DMS53 (cell line): Measurements from ENCODE around the gene PLEKHJ1.

Experiments used
- DNase-seq: peaks from one replicate; lab custom pipeline; 2025; lab: John Stamatoyannopoulos, UW

PLEKHJ1 gene

DNA sequence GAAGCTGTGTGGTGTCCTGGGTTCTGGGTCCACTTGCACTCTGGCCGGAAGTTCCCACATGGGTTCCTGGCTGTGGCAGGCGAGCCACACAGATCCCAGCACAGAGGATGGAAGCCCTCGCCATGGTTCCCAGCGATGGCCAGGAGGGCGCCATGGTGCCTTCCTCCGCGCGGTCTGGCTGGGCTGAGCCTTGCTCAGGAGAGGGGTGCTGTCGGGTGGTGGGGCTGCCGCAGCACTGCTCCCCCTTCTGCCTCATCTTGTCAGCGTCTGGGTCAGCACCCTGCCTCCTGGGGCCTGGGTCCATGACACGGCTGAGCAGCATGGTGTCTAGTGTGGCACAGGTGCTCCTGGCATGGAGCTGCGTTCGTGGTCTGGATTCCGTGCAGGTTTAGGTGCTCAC, 38.9 kb downstream of the PLEKHJ1 start:
- DNase-seq = no peak

DNA sequence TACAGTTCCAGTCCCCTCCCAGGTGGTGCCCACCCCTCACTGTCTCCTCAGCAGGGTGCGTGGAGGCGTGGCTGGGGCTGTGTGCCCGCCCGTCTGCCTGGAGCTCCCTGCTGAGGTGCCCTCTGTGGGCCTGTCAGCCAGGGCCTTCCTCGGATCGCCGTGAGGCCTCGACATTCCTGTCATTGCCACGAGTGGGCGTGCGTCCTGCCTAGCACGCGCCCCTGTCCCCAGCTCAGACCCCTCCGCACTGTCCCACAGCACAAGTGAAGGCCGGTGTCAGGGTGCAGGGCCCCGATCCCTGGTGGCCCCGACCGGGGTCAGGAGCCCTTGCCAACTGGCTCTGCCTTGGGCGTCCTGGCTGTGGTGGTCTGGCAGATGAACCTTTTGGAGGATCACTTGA, 40.2 kb downstream of the PLEKHJ1 start:
- DNase-seq = no peak

DNA sequence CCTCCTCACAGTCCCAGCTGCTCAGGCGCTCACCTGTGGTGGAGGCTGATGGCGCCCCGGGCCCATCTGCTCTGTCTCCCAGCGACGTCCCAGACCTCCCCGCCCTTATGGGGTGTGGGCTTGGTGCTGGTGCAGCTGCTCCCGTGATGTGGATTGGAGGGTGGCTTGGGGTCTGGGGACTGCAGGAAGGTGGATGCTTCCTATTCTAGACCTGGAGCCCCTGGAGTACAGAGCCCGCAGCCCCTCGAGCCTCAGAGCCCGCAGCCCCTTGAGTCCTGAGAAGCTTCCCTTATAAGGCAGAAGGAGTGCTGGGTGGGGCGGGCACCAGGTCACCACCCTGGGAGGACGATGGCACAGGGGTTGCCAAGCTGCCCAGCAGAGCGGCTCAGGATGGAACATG, 40.8 kb downstream of the PLEKHJ1 start:
- no peak for DNase-seq

DNA sequence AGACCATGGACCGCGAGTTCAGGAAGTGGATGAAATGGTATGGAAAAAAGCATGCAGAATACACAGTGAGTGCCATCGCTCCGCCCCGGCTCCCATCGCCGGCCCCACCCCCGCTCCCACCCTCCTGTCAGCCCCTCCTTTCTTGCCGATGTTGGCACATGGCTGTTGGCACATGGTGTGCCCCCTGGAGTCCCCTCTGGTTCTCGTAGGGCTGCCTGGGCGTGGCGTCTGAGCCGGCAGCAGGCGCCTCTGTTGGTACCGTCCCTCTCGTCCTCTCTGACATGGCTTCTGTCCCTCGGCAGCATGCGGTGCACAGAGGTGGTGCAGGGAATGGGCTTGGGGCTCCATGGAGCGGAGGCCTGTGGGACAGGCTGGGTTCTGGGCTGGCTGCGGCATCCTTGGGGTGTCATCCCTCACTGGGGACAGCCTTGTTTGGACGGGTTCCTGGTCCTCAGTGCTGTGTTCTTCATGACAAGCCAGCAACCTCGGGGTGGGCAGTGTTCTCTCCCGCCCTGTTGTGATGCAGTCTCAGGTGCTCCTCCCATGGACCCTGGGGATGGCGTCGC, 41.5 kb downstream of the PLEKHJ1 start:
- DNase-seq = no peak

DNA sequence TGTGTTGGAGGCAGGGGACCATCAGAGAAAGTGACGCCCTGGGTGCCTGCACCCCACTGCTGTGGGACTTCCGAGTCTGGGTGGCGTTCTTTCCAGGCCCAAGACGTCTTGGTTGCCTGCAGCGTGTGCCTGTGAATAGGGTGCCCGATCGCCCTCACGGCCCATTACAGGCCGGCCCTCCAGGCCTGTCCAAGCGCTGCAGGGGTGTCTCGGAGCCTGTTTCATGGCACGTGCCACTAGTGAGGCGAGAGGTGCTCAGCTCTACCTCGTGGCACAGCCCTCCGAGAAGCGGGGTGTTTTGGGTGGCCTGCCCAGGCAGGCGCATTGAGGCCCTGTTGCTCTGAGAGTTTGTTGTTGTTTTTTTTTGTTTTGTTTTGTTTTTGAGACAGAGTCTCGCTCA, 42.3 kb downstream of the PLEKHJ1 start:
- no peak for DNase-seq

DNA sequence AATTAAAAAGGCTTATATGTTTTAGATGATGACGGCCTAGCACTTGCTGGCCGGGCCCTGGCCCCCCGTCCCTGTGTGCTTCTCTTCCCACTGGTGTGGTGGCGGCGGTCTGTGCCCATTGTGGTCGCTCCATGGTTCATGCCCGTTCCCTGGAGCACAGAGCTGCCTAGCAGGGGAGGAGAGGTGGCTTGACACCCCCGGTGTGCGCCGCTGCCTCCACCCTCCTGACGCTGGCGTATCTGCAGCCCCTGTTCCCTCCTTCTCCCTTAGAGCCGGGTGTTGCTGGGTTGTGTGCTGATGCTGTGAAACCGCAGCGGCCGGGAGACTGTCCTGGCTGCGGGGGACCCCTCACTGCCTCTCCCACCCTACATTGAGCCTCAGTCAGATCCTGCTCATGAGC, 43.3 kb downstream of the PLEKHJ1 start:
- no peak for DNase-seq

DNA sequence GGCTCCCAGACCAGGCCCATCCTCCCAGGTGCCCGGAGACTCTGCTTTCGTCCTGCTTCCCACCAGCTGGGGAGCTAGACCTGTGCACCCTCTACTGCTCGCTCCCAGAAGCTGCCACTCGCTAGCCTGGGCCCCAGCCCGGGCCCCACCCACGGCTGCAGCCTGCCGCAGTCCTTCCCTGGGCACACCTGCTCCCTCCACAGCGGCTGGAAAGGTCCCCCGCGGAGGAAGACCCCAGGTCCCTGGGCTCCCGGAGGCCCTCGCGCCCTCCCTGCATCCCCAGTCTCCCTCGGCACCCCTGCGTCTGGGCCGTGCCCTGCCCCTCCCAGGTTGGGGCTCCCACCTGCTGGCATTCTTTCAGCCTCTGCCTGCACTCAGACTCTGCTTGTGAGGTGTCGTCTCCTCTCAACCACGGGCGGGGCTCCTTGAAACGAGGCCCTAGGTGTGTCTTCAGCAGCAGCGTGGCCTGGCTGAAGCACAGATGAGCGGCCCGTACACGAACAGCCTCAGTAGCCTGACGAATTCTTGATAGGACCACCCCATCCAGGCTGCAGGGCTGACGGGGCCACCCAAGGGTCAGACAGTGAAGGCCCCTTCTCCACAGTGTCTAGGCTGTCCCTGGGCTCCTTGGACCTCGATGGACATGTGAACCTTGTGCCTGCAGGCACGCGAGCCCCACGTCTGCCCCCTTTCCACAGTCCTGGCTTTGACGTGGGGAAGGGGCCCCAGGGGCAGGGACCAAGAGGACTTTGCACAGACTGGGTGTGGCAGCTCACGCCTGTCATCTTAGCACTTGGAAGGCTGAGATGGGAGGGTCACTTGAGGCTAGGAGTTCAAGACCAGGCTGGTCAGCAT, 44.4 kb downstream of the PLEKHJ1 start:
- no peak for DNase-seq

DNA sequence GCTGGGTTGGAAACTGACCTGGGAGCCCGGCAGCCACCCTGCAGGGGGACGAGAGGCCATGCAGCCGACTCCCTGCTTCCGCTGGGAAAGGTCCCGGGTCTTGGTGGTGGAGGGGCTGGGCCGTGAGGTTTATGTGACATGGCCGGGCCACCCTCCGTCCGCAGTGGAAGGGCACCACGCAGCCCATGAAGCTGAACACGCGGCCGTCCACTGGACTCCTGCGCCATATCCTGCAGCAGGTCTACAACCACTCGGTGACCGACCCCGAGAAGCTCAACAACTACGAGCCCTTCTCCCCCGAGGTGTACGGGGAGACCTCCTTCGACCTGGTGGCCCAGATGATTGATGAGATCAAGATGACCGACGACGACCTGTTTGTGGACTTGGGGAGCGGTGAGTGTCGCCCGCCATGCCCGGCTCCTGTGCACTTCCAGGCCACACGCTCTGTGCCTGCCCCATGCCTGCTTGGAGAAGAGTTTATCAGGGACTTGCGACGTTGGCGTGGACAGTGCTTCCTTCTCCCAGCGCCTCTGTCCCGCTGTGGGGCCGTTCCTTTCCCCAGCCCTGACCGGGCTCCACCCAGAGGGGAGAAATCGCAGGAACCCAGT, 45.2 kb downstream of the PLEKHJ1 start:
- no peak for DNase-seq

DNA sequence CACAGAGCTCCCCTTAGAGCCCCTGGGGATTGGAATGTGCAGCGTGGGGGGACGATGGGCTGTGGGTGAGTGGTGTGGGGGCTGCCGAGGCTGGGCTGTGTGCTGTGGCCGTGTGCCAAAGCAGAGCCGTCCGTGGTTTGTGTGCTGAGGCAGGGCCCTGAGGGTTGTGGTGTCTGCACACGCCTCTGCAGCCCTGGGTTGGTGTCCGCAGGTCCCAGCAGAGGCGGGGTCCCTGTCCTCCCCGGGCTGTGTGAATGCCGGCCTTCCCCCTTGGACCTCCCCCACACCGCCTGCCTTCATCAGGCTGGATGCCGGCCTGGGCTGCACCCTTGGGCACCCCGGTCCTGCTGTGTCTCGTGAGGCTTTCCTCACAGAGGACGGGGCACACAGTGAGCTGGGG, 46.2 kb downstream of the PLEKHJ1 start:
- no peak for DNase-seq

DNA sequence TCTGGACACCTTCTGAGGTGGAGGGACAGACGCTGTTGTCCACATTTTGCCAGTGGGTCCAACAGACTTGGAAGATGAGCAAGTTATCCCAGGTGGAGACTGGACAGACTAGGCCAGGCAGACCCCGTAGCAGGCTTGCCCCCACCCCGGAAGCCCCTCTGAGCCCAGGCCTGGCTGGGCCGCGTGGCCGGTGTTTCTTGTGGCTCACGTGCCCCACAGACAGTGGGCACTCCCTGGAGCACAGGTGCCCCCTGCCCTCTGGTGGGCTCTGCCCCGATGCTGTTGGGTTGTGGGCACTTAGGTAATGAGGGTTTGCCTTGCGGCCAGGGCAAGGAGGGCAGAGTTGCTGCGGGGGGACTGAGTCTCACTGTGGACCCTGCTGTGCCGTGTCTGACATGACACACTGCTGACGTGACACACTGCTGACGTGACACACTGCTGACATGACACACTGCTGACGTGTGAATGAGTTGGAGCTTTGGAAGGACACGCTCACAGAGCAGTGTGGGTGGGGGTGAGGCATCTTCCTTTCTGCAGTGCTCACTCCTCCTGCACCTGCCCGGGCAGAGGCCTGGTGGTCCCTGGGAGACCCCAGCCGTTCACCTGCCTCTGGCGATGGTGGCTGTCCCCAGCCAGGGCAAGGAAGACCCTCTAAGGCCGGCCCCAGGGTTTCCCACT, 47.3 kb downstream of the PLEKHJ1 start:
- DNase-seq = no peak

DNA sequence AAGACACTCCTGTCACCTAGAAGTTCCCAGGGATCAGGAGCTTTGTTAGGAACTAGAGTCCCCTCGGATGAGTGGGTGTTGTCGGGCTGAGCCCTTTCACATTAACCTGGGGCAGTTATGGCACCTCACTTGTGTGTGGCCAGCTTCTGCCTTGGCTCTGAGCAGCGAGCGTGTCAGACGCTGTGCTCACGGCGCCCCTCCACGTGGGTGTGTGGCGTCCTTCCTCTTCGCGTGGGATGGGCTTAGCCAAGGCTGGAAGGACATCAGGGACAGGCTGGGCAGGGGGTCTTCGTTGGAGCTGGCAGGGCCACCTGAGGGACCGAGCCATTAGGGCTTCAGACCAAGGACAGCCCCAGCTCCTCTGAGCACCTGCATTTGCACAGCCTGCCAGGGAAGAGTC, 49.0 kb downstream of the PLEKHJ1 start:
- no peak for DNase-seq

DNA sequence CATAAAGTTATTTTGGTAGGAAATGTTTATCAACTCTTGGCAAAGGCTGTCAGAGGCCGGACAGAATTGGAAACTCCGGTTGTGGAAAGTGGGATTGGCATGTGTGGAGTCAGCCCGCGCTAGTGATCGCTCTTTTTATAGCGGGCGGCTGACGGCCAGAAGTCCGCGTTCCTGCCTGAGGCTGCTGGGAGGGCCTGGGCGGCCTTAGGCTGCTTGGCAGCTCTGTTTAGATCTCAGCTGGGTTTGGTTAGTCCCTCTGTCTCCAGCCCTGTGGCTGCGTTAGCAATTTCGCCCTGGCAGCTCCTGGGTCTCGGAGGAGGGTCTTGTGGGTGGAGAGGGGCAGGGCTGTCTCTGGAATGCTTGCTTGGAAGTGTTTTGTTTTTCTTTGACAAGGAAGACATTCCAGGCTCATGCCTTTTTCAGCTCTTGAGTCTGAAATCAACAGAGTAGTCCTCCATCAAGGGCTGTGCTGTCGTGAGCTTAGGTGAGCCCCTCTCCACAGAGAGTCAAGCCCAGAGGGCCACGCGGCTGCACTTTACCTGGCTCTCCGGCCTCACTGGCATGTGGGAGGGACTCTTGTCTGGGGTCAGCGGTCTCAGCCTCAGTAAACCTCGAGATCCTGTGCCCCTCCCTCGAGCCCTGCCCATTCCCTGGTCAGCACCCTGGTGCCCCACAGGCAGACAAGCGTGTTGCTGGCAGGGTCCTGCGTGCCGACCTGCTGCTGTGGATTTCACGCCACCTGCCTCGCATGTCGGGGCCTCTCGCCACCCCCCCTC, 49.9 kb downstream of the PLEKHJ1 start:
- no peak for DNase-seq

DNA sequence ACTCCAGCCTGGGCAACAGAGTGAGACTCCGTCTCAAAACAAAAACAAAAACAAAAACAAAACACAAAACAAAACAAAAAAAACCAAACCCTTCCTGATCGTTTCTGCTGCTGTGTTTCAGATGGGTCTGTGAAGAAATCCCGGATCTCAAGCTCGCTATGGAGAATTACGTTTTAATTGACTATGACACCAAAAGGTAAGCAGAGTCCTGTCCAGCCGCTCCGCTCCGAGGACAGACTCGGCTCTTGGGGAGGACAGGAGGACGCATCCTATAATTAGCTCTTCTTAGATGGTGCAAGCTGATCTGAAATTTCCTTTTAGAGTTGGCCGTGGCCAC, 50.4 kb downstream of the PLEKHJ1 start:
- DNase-seq = no peak

DNA sequence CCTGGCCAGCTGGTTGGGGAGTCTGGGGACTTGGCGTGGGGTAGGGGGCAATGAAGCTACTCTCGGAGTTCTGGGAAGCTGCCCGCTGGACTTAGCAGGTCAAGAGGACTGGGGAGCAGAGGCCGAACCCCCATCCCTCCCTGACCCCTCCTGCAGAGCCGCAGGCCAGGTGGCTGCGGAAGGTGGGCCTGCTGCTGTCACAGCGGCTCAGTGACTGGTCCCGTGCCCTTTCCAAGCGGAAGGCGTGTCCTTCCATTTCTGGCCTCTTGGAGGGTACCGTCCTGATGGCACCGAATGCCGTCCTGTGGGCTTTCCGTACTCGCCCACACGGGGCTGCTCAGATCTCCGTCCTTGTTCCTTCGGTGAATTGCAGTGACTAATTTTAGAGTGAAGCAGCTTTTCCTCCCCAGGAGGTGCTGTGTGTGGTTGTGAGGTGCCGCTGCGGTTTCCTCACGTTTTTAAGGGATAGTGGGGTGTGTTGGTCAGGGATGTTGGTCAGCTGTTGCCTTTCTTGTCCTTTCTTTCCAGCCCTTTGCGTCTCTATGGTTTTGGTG, 51.6 kb downstream of the PLEKHJ1 start:
- no peak for DNase-seq
